Measurements from ENCODE around the gene TRIM44.

The TRIM44 gene

DNA sequence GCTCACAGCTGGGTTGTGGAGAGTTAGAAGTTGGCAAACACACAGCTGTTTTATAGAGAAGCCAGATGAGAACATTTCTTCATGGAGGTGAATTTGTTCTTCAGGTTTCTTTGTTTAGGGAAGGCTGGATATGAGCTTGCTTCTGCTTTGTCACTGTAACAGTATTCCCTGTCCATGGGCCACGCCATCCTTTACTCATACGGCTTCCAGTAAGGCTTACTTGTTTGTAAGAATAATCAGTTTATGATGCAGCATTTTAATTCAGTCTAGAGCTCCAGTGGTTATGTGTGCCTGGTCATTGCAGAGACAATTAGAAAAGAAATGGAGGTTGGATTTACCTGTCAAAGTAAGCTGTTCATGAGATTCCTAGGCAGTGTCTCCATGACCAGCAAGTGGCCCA, 131.8 kb downstream of the TRIM44 start:
- DNase-seq: no peak

GRCh38 chr11:35794850-35795249, 132.3 kb downstream of the TRIM44 start:
- no peak for DNase-seq

GRCh38 chr11:35796562-35796961, 134.0 kb downstream of the TRIM44 start:
- DNase-seq: no peak

DNA sequence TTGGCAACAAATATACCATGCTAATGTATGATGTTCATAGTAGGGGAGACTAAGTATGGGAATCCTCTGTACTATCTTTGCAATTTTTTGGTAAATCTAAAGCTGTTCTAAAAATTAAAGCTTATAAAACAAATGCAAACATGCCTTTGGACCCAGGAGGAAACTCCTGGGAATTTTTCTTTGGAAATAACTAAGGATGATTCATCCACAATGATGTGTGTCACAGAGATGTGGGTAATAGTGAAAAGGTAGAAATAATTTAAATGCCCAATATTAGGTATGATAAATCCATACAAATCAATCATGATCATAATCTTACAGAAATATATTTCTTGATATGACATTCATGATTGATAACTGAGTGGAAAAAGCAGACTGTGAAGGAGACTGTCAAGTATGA, 135.8 kb downstream of the TRIM44 start:
- no peak for DNase-seq

DNA sequence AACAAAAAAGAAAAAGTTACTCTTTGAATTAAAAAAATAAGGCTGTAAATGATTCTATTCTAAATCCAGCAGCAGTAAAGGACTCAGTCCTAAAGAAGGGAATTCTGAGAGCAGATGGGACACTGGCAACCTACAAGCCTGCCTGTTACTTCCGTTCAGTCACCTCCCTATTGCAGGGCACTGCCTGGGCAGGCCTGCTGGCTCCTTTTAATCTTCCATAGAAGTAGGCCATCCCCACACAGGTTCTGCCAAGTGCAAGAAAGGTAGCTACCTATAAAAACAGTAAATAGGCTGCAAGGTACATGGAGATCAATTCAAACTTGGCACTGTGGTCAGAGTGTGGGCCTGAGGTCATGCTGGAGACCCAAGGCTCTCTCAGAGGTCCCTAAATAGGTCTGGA, 136.4 kb downstream of the TRIM44 start:
- no peak for DNase-seq

DNA sequence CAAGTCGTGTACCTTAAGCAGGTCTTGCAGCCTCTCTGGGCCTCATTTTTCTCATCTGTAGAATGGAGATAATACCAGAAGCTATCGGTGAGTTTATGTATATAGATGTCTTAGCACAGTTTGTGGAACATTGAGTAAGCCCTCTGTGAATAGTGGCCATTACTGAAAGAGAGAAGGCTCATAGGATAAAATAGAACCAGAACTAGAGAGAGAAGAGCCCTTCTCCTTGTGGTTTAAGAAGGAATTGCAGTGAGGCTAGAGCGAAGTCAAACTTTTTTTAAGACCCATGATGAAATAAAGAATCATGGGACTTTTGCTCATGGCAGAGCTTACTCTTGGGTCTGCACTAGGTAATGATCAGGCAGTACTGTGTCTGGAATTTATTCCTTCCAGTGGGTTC, 137.1 kb downstream of the TRIM44 start:
- DNase-seq: no peak

GRCh38 chr11:35800970-35801953, 138.7 kb downstream of the TRIM44 start:
- DNase-seq: no peak

DNA sequence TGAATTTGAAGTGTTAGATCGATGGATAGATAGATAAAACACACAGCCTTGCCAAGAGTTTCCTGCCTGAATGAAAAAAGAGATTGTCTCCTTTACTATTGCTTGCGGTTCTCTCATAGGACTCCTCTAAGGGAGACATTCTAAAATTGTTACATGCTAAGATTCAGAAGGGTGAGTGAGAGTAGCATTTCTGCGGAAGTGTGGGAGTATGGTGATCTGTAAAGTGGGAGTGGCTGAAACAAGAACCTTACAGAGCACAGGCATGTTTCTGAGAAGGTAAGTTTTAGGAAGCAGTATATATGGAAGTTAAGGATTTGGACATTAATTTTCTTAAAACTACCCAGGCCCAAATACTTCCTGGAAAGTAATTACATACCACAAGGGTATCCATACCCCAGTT, 139.6 kb downstream of the TRIM44 start:
- no peak for DNase-seq

GRCh38 chr11:35802672-35803071, 140.1 kb downstream of the TRIM44 start:
- DNase-seq: no peak

DNA sequence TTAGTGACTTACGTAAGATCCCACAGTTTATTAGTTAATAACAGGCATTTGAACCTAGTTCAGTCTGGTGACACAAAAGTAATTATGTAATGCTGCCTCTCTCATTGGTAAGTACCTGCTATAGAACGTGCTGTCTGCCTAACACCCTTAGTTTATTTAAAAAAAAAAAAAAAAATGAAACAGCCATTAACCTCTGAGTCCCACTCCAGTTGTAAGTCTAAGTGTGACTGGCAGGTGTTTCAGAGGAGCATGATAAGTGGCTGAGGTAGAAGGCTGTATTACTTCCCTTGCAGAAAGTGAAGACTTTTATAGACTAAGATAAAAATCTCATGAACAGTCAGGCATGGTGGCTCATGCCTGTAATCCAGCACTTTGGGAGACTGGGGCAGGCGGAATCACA, 140.5 kb downstream of the TRIM44 start:
- DNase-seq: no peak

DNA sequence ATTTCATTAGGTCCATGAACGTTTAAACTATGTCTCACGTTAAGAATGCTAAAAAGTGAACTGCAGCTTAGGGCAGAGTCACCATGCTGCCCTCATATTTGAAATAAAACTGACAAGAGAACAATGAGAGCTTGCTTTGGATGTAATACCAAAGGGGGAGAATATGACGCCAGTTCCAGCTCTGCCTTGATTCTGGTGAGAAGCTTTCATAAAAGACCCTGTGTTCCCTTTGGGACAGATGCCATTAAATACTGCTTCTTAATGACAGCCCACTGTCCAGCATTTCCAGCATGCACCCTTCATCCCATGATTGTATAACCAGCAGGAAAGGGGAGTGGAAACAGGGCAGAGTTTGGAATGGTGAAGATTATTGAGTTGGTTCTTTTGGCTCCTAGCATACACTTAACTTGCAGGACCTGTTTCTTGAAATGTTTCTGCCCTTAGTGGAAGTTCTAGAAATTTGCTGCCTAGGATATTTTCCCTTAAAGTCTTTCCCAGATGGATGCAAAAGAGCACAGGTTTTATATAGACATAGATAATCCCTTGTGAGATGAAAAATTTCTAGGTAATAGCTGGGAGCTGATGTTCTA, 142.0 kb downstream of the TRIM44 start:
- DNase-seq: no peak

DNA sequence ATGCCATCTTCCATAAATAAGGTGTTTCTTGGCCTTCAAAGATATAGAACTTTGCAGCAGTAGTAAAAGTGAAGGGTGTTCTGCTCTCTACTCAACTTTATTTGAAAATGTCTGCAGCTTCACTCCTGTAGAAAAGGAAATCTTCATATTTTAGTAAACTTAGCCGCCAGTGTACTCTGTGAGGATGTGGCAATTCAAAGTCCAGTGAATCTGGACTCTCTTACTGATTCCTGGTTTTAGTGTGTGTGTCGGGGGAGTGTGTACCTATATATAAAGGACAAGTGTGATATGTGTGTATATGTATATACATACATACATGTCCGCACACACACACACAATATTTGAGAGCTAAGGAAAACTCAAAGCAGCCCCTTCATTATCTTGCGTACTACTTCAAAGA, 147.0 kb downstream of the TRIM44 start:
- DNase-seq: no peak

DNA sequence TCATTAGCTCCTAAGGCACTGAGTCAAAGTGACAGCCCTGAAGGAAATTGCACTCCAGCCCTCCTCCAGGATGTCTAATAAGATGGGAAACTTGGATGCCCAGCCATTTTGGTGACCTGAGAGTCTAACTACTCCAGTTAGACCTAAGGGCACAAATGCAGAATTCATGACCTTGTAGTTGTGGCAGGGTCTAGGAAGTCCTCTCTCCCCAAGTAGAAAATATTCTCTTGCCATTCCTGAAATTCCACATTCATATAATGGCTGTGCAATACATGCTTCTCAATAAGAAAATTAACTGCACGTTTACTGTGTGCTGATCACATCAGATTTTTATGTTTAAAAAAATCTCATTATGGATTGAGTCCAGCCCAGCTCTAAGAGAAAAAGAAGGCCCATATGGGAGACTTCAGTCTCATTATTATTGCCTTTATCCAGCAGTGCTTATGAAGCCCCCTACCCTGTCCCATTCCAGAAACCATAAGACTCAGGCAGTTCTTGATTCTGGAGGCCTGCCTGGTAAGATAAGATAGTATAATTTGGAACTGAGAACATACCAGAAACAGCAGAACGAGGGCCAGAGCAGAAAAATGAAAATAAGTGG, 147.6 kb downstream of the TRIM44 start:
- DNase-seq: no peak

GRCh38 chr11:35811783-35812182, 149.2 kb downstream of the TRIM44 start:
- no peak for DNase-seq

DNA sequence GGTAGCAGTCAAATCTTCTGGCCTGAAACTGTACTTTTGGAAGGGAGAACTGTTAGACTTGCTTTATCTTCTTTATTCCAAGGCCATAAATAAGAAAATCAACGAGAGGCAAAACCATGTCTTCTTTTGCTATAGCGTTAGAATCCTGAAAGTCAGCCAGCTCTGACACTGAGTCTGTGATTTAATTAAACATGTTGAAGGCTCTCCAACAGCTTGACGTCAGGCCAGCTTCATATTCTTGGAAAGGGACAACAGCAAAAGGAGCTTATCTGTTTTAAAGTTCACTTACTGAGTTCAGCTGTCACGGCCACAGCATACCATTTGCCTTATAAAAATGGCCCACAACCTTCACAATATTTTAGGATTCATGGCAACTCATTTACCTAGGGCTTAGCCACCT, 150.3 kb downstream of the TRIM44 start:
- no peak for DNase-seq

- no peak for DNase-seq
These were observed 151.6 kb downstream of the TRIM44 start for GRCh38 chr11:35814081-35814695.

DNA sequence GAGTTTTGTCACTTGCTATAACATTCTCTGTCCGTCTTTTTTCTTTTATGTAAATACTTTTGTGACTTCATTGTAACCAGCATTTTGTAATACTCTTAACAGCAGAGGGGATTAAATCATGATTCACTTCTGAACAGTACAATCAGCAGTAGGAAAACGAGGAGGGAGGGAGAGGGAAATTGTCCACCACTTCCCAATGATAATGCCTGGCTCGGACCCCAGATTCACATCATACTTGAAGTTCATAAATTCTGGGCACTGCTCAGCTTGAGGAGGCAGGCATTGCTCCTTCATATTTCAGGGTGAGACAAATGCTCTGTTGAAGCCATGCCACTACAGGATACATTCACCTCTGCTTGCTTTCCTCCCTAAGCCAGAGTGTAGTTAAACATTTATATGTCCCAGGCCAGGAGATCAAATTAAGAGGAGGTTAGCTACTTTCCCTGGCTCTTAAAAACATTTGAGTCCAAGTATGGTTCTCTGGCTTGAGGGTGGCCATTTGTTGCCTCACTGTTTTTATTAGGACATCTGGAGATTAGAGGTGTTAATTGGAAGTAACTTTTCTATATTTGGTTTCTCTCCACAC, 152.2 kb downstream of the TRIM44 start:
- DNase-seq: no peak

GRCh38 chr11:35815556-35816315, 153.2 kb downstream of the TRIM44 start:
- no peak for DNase-seq

GRCh38 chr11:35820614-35821013, 158.0 kb downstream of the TRIM44 start:
- DNase-seq: no peak

GRCh38 chr11:35822815-35823495, 160.4 kb downstream of the TRIM44 start:
- DNase-seq: no peak

GRCh38 chr11:35823742-35824298, 161.2 kb downstream of the TRIM44 start:
- DNase-seq: no peak

All from NCI-H2227 treated with DMSO at 0.1 percent for 48 hours (cell line).